Urinary bladder (tissue), 4 donors: ENCODE measurements around the gene ARHGAP24. TPM values are rescaled to one million over a fixed set of nuclear protein-coding genes. Genes with fewer than 3 reads are reported as not detected.
A peak's percentile ranks its signal among the peaks of the same experiment; 100 is the strongest.

Experiments
- DNase-seq: peaks from one replicate; pipeline ENCODE4 v3.0.0-alpha.2; 2015; ENCODE audit errors: extremely low spot score
- H3K27ac ChIP-seq: one replicate; pipeline ENCODE4 v1.5.1; 2013; ENCODE audit warnings: low read depth, mild to moderate bottlenecking, moderate library complexity
- H3K36me3 ChIP-seq: one replicate; pipeline ENCODE4 v1.6.1; 2013; ENCODE audit warnings: mild to moderate bottlenecking, moderate library complexity; ENCODE audit not compliant: insufficient read depth
- H3K4me1 ChIP-seq: one replicate; pipeline ENCODE4 v1.6.1; 2013; ENCODE audit warnings: mild to moderate bottlenecking, moderate library complexity; ENCODE audit not compliant: insufficient read depth
- H3K4me3 ChIP-seq: one replicate; pipeline ENCODE4 v1.5.1; 2013; ENCODE audit warnings: low read depth, low read length
- WGBS: extraction: QIAGEN DNeasy Blood & Tissue Kit; methylation state at CpG from one replicate; pipeline ENCODE4 v1.1.7; 2013; 5-methylcytosine and 5-hydroxymethylcytosine counted together
- polyA plus RNA-seq: library from polyadenylated mRNA; stranded (reverse); fragments of 200-250 nt; gene quantifications from one replicate; pipeline ENCODE4 v1.2.3, GENCODE V29; 2013
- total RNA-seq: library from RNA; depleted of rRNA; stranded (reverse); fragments of >200 nt; gene quantifications from one replicate; pipeline ENCODE4 v1.2.3, GENCODE V29; 2014
- donor health status: healthy with polysubstance abuse.
- donor health status: healthy.

The ARHGAP24 gene
- total and polyA plus RNA-seq, 2 donors, result 17.5 to 81.0 TPM

DNA sequence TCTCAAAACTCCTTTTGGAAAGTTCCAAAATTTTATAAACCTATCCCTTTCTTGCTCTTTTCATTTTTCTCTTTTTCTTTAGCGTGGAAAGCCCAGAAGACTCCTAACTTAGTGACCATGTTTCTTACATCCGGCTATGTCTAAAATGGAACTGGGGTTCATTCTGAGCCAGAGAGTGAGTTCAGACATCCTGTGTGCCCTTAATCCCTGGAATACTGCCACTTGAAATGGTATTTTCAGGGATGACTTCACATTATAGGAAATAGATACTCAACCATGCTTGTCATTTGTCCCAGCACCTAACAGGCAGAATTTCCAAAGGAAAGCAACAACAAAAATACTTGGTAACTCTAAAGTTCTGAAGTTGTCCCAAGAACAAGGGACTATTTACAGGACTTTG, 379.6 kb downstream of the ARHGAP24 start:
- no peaks in the 10 kb centered on the region for H3K36me3 ChIP-seq
- no peaks in the 10 kb centered on the region for H3K4me1 ChIP-seq
- 86% methylated on average over 2 of the region's 2 CpGs for WGBS
- no peak overlapping the region for H3K27ac ChIP-seq
- no peak for DNase-seq
- H3K4me3 ChIP-seq, result no peak overlapping the region

DNA sequence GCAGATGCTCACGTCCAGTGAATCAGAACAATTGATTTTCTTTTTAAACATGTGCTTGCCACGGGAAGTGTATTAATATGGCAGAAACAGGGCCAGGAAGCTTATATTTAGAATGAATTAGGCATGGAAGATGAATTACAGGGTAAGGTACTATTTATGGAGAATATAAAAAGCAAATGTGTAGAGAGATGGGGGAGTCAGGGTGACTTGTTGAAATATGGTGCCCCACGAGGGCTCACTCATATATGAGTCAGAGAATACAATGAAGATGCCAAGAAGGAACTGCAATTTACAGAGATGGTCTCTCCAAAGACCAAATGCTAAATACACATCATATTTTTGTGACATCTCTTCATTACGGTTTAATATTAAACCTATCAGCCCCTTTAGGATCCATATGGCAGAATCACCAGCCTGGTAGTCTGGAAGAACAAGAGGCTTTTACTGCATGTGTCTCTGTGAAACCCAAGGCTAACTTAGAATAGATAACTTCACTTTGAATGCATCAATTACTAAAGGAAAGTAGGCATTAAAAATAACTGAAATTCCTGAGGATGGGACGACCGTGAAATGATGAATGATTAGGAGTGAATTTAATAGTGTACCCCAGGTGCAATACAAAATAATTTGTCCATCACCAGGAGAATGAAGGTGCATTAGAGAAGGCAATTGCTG, 385.3 kb downstream of the ARHGAP24 start:
- no peak overlapping the region for H3K27ac ChIP-seq
- WGBS, result 60% methylated on average over 6 of the region's 6 CpGs
- no peaks in the 10 kb centered on the region for H3K36me3 ChIP-seq
- no peak overlapping the region for H3K4me3 ChIP-seq
- DNase-seq, result no peak
- no peaks in the 10 kb centered on the region for H3K4me1 ChIP-seq

DNA sequence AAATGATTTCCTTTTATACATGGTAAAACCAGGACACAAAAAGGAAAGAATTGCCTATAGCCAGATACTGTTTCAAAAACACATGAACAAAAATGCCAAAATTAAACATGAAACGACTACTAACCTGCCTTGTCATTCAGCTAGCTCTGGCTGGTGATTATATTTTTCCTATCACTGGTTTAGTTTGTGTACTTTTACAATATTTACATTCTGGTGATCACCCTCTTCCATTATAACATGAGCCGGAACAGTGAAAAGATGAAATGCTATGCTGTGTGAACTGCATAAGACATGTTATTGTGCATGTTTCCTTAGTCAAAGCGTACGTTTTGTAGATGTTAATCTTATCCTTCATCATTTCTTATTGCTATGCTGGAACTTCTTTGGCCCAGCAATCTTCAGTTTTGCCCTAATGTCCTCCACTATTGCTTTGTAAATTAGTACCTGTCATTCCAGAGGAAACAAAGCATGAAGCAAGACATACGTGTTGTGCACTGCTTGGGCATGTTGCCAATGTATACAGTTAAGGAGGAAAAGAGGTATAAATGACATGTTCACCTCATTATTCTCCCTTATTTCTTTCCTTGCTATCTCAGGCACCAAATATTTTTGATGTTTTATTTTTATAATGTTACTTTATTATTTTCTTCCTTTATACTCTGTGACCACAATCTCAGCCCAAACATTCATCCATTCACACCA, 386.3 kb downstream of the ARHGAP24 start:
- Histone ChIP-seq H3K27ac (no peak overlapping the region), H3K36me3 (no peaks in the 10 kb centered on the region), H3K4me1 (no peaks in the 10 kb centered on the region), H3K4me3 (no peak overlapping the region)
- WGBS, result 47% methylated on average over 5 of the region's 5 CpGs
- DNase-seq, result peak; percentile 53

DNA sequence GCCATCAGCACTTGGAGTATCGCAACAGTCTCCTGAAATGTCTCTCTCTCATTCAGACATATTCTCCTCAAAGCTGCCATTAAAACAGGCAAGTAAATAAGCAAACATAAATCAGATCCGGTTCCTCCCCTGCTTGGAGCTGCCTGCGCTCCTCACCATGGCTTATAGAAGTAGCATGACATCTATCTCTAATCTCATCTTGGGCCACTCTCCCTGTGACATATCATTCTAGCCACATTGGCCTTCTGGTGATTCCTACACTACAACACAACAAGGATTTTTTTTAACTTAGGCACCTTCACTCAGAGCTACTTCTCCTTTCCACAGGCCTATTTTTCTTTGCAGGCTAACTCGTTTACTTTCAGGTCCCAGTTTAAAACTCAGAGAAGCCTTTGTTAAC, 387.9 kb downstream of the ARHGAP24 start:
- H3K4me3 ChIP-seq, result no peak overlapping the region
- 87% methylated on average over 4 of the region's 4 CpGs for WGBS
- H3K4me1 ChIP-seq, result no peaks in the 10 kb centered on the region
- H3K27ac ChIP-seq, result no peak overlapping the region
- DNase-seq, result no peak
- H3K36me3 ChIP-seq, result no peaks in the 10 kb centered on the region

DNA sequence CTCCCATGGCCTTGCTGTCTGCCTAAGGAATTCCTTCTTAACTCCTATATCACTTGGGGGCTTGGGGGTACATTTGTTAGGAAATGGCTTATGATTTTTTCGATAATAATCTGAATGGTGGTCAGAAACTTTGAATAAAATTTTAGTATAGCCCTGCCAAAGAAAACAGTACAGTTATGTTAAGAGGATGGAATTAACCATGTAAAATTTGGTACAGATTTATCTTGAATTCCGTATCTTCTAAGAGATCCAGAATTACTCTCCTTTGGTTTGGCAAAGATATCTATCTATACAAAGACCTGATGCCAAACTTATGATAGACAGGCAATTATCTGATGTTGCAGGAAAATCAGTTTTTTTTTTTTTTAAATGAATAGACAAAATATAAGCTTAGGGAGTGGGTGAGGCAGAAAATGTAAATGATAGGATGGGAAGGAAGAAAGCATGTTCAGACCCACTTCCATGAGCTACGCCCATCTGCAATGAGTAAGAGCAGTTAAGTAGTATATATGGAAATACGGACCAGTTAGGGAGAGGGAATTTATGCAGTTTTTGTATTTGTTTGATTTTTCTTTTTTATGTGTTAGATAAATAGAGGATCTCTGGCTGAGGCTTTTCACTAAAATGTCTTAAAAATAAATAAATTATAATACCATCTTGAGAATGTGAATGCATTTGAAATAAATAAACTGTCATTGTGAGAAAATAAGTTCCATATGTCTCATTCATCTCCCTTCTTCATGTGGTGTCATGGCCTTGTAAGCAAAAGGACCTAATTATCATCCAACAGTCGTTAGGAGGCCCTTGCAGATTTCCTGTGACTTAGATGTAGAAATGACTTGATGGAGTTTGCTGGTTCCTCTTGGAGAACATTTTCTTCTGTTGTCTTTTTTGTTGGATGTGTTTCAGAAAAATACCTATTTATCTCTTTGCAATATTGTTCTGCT, 389.6 kb downstream of the ARHGAP24 start:
- no peaks in the 10 kb centered on the region for H3K4me1 ChIP-seq
- no peaks in the 10 kb centered on the region for H3K36me3 ChIP-seq
- WGBS, result 67% methylated on average over 5 of the region's 5 CpGs
- no peak overlapping the region for H3K4me3 ChIP-seq
- no peak for DNase-seq
- no peak overlapping the region for H3K27ac ChIP-seq

DNA sequence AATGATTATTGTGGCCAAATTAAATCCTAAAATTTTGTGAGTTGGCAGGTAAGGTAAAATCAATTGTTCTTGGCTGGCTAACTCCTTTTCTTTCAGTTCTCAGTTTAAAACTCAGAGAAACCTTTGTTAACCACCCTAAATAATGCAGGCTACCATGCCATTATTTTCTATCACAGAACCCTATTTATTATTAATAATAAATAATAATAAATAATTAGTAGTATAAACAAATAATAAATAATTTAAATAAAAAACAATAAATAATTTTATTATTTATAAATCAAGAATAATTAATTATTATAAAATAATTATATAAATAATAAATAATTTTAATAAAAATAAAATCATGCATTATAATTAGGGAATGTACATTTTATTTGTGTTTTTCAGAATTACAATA, 390.3 kb downstream of the ARHGAP24 start:
- no peak overlapping the region for H3K27ac ChIP-seq

DNA sequence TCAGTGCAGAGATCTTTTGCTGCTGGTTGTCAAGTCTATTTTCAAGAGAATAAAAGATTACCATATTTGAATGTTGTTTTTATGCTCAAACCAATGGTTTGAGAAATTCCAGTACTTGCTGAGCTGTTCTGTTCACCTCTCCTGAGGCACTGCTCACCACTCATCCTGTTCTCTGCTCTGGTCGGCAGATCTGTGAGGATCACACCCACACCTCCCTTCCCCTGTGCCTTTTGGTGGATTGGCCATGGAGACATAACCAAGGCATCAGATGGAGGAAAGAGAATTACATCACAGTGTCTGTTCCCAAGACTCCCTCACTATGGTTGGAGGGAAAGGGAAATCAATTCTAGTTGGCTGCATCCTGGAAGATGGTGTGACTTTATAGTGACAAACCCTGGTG, 391.6 kb downstream of the ARHGAP24 start:
- Histone ChIP-seq H3K4me1 (no peaks in the 10 kb centered on the region), H3K36me3 (no peaks in the 10 kb centered on the region), H3K4me3 (no peak overlapping the region), H3K27ac (no peak overlapping the region)
- no peak for DNase-seq
- WGBS, result 65% methylated on average over 1 of the region's 1 CpG

More for the DNA sequence above, 390.3 kb downstream of the ARHGAP24 start:
- no peaks in the 10 kb centered on the region for H3K4me1 ChIP-seq
- H3K36me3 ChIP-seq, result no peaks in the 10 kb centered on the region
- H3K4me3 ChIP-seq, result no peak overlapping the region
- no peak for DNase-seq

DNA sequence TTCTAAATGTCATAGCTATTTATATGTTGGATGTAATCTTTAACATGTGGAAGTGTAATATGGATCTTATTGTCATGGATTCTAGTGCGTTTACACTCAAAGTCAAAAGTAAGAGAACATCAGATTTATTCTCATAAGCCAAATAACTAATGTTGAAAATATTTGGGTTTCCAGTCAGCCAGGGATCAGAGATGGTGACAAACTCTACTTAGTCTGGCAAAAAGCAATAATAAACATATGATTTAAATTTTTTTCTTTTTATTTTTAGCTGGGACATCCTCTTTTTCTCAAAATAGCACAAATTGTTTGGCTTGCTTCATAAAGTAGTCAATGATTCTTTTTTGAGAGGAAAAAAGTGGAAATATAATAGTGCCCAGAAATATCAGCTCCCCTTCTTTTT, 392.3 kb downstream of the ARHGAP24 start:
- Histone ChIP-seq H3K27ac (no peak overlapping the region), H3K36me3 (no peaks in the 10 kb centered on the region), H3K4me1 (no peaks in the 10 kb centered on the region), H3K4me3 (no peak overlapping the region)
- 64% methylated on average over 1 of the region's 1 CpG for WGBS
- DNase-seq, result no peak

DNA sequence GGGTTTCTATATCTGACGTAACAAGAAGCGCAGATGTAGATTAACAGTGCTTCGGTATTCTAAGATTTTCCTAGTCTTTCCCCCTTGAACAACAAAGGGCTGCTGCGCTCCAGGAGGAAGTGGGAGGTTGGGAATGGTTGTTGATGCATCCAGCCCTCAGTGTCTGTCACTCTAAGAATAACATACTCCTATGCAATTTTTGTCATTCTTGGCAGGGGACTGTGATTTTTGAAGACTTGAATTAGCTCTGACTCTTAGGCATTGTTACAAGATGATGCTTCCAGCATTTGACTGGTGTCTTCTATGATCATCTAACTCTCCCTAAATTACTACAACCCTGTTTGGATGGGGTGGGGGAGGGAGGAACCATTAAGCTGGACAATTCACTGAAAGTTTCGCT, 394.2 kb downstream of the ARHGAP24 start:
- Histone ChIP-seq H3K4me1 (no peaks in the 10 kb centered on the region), H3K4me3 (no peak overlapping the region), H3K36me3 (no peaks in the 10 kb centered on the region), H3K27ac (no peak overlapping the region)
- 73% methylated on average over 5 of the region's 5 CpGs for WGBS
- DNase-seq, result no peak

DNA sequence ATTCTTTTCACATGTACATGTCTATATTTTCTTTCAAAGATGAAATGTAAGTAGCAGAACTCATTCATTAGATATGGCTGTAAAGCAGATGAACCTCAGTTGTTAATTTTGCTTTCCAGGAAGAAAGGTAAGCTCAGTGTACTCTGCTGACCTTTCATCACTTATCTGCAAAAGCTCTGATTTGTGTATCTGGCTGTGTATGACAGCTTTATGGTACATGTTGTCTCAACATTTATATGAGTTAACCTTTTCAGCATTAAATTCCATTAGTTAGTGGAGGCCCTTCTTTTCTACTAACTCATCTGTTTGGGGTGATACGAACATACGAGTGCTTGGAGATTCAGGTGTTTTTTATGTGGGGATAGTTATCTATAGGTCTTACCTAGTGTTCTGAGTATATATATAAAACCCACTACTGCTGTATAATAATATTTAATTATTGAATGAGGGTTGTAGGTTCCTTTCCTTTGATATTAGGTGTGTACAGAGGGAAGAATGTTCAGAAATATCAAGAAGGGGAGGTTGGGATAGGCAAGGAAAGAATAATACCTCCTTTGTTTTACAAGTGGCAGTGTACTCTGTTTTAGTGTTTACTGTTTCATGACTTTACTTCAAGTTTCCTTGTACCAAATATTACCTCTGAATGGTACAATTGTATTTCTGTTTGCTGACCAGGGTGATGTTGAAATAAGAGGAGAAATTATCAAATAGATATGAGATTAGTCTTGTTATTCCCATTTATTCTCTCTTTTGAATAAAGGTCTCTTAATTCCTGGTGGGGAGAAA, 395.5 kb downstream of the ARHGAP24 start:
- H3K36me3 ChIP-seq, result no peaks in the 10 kb centered on the region
- no peak overlapping the region for H3K27ac ChIP-seq
- H3K4me1 ChIP-seq, result no peaks in the 10 kb centered on the region
- 84% methylated on average over 2 of the region's 2 CpGs for WGBS
- DNase-seq, result no peak
- H3K4me3 ChIP-seq, result no peak overlapping the region

DNA sequence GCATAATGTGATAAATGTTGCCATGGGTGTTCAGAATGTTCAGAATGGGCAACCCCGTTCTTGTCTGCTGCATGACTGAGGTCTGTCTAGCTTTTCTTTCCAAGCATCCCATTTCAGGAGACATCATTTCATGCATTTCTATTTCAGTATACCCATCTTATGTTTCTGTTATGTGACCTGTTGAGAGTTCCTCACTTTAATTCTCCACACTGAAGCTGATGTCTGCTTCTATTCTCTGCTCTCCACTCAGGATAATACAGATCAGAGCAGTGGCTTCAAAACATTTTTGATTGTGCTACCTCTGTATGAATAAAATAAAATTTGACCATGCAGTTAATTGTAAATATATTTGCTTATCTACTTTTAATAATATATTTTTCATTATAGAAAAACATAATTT, 398.6 kb downstream of the ARHGAP24 start:
- Histone ChIP-seq H3K4me1 (no peaks in the 10 kb centered on the region), H3K4me3 (no peak overlapping the region)
- whole genome bisulfite sequencing, result 93% methylated on average over 1 of the region's 1 CpG

DNA sequence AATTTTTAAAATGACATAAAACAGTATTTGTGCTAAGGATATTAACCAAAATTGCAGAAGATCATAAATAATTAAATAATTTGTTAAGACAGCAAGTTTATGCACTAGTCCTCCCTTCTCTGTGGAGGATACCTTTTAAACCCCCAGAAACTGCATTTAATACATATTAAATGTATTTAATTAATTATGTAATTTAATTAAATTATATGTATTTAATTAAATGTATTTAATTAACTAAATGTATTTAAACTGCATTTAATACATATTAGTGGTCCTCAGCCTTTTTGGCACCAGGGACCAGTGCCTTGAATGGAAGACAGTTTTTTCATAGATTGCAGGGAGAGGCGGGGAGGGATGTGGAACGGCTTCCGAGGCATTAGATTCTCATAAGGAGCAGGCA, 404.6 kb downstream of the ARHGAP24 start:
- over 99% methylated on average over 3 of the region's 3 CpGs for WGBS
- no peaks in the 10 kb centered on the region for H3K4me1 ChIP-seq

More for the DNA sequence above, 398.6 kb downstream of the ARHGAP24 start:
- no peak for DNase-seq
- H3K36me3 ChIP-seq, result no peaks in the 10 kb centered on the region
- H3K27ac ChIP-seq, result no peak overlapping the region

DNA sequence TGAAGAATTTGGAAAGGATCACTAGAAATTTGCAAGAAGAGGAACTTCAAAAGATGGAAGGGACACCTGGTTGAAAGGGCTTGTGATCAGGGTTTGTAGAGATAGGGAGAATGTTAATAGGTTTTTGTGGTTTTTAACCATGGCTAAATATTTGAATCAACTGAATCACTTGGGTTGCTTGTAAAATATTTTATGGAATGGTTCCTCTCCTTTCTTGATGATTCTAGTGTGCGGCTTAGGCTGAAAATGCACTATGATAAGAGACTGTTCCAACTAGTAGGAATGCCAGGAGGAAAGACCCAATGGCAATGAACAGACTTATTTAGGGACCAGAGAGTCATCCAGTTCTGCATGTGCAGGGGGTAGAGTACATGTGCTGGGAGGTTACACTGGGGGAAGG, 408.2 kb downstream of the ARHGAP24 start:
- DNase-seq, result no peak
- WGBS, result 85% methylated on average over 1 of the region's 1 CpG
- no peaks in the 10 kb centered on the region for H3K36me3 ChIP-seq
- H3K4me1 ChIP-seq, result no peaks in the 10 kb centered on the region
- no peak overlapping the region for H3K4me3 ChIP-seq
- H3K27ac ChIP-seq, result no peak overlapping the region

More for the DNA sequence above, 404.6 kb downstream of the ARHGAP24 start:
- no peaks in the 10 kb centered on the region for H3K36me3 ChIP-seq
- no peak overlapping the region for H3K27ac ChIP-seq
- DNase-seq, result no peak
- H3K4me3 ChIP-seq, result no peak overlapping the region
